Measurements from ENCODE around the gene MST1R. TPM values are rescaled to one million over a fixed set of nuclear protein-coding genes. Genes with fewer than 3 reads are reported as not detected.

MST1R gene
- total RNA-seq, 2 donors from 2014 or later: 88.9 to 173 TPM

- intact Hi-C loops (cut with DNase I): no loop called here
- DNase-seq: no peak
- Histone ChIP-seq H3K4me3 (no peak overlapping the region), H3K9ac (ENCODE audit: low read depth in 2 of 2, low read length in 2 of 2) (no peak overlapping the region), H3K36me3 (peaks cover 6% of the 10 kb centered on the region), H3K9me3 (no peaks in the 10 kb centered on the region), H3K27ac (no peak overlapping the region), H3K27me3 (no peaks in the 10 kb centered on the region), H3K4me1 (no peaks in the 10 kb centered on the region)
- TF ChIP-seq, protein P1, sequence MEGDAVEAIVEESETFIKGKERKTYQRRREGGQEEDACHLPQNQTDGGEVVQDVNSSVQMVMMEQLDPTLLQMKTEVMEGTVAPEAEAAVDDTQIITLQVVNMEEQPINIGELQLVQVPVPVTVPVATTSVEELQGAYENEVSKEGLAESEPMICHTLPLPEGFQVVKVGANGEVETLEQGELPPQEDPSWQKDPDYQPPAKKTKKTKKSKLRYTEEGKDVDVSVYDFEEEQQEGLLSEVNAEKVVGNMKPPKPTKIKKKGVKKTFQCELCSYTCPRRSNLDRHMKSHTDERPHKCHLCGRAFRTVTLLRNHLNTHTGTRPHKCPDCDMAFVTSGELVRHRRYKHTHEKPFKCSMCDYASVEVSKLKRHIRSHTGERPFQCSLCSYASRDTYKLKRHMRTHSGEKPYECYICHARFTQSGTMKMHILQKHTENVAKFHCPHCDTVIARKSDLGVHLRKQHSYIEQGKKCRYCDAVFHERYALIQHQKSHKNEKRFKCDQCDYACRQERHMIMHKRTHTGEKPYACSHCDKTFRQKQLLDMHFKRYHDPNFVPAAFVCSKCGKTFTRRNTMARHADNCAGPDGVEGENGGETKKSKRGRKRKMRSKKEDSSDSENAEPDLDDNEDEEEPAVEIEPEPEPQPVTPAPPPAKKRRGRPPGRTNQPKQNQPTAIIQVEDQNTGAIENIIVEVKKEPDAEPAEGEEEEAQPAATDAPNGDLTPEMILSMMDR (IDR thresholded peaks at IDR 0.05): no peak
Measured at GRCh38 chr3:49895791-49896190, 7.9 kb downstream of the MST1R start.

DNA sequence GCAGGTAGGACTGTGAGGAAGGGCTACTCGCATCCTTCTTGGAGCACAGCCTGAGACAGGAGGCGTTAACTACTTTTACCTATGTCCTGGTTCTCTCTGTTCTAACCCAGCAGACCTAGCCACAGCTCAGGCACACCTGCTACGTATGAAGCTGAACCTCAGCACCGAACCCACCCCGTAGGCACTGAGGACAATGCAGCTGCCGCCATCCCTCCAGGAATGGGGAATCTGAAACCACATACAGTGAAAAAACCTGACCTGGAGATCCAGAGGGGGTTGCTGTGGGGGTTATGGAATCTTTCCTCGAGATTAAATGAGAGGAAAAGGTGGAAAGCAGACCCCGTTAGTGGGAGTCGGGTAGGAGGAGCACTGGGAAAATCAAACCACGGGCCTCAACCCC, 14.4 kb downstream of the MST1R start:
- no peak overlapping the region for H3K9ac ChIP-seq (ENCODE audit: low read depth in 2 of 2, low read length in 2 of 2)
- no peaks in the 10 kb centered on the region for H3K27me3 ChIP-seq
- intact Hi-C loops (cut with DNase I): no loop called here
- no peak for DNase-seq
- H3K4me3 ChIP-seq: no peak overlapping the region
- H3K36me3 ChIP-seq: no peaks in the 10 kb centered on the region
- TF ChIP-seq, protein P1 (IDR thresholded peaks at IDR 0.05): no peak
- H3K27ac ChIP-seq: no peak overlapping the region
- H3K4me1 ChIP-seq: no peaks in the 10 kb centered on the region
- H3K9me3 ChIP-seq: no peaks in the 10 kb centered on the region

DNA sequence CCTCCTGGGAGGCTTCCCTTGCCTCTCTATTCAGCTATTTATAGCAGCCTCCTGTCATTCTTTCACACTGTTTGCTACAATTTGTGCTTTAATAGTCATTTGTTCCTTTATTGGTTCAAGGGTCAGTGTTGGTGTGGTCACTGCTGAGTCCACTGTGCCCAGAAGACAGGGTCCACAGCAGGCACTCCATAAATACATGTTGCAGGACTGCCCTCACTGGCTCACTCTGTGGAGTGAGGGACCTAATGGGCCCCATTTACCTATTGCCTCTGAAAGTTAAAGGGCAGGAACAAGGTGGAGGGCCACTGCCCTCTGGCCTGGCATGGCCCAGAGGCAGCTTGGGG, 16.8 kb downstream of the MST1R start:
- Histone ChIP-seq H3K4me3 (no peak overlapping the region), H3K27ac (no peak overlapping the region), H3K4me1 (no peaks in the 10 kb centered on the region), H3K36me3 (no peaks in the 10 kb centered on the region), H3K27me3 (no peaks in the 10 kb centered on the region), H3K9ac (ENCODE audit: low read depth in 2 of 2, low read length in 2 of 2) (no peak overlapping the region), H3K9me3 (no peaks in the 10 kb centered on the region)
- intact Hi-C loops (cut with DNase I): no loop called here
- no peak for DNase-seq
- TF ChIP-seq, protein P1 (IDR thresholded peaks at IDR 0.05): no peak

DNA sequence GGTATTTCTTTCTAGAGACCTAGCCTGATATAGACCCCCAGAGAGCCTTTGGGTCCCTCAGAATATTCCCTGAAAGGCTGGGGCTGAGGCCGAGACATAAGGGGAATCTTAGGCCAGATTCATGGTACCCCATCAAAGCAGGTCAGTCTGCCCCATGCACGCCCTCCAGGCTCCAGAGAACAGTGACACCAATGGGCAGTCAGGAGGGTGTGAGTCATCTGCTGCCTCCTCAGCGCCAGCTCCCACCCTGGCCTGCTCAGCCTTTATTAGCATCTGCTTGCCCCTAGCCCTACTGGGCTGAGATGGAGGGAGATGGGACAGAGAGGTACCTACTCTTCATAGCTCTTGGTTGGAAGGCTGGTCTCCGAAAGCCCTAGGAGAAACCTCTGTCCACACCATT, 19.7 kb downstream of the MST1R start:
- no peak for DNase-seq
- TF ChIP-seq, protein P1 (IDR thresholded peaks at IDR 0.05): no peak
- H3K27me3 ChIP-seq: no peaks in the 10 kb centered on the region
- intact Hi-C loops (cut with DNase I): no loop called here
- no peak overlapping the region for H3K4me3 ChIP-seq
- H3K9me3 ChIP-seq: no peaks in the 10 kb centered on the region
- H3K4me1 ChIP-seq: no peaks in the 10 kb centered on the region
- no peaks in the 10 kb centered on the region for H3K36me3 ChIP-seq
- H3K9ac ChIP-seq (ENCODE audit: low read depth in 2 of 2, low read length in 2 of 2): no peak overlapping the region
- no peak overlapping the region for H3K27ac ChIP-seq

GRCh38 chr3:49882166-49882565, 21.5 kb downstream of the MST1R start:
- TF ChIP-seq, protein P1 (IDR thresholded peaks at IDR 0.05): no peak
- Histone ChIP-seq H3K9me3 (no peaks in the 10 kb centered on the region), H3K9ac (ENCODE audit: low read depth in 2 of 2, low read length in 2 of 2) (no peak overlapping the region), H3K27me3 (no peaks in the 10 kb centered on the region), H3K4me1 (no peaks in the 10 kb centered on the region), H3K36me3 (no peaks in the 10 kb centered on the region), H3K27ac (no peak overlapping the region), H3K4me3 (no peak overlapping the region)
- intact Hi-C loops (cut with DNase I): no loop called here
- no peak for DNase-seq
